Spleen (tissue), 11 donors: ENCODE results near the gene RXFP1. TPM values are rescaled to one million over a fixed set of nuclear protein-coding genes. Genes with fewer than 3 reads are reported as not detected.

Experiments used
- DNase-seq: peaks from one replicate; pipeline ENCODE4 v3.0.0-alpha.2; 2020
- H3K27ac ChIP-seq, 8 donors: fragments of 200-600 bp; sonication (generic) in 7 of 8; 1 replicate in 4 of 8; 2 replicates in 4 of 8; pipeline versions ENCODE4 v1.5.0 to v1.8.0; 2016 to 2021; ENCODE audit warnings: inconsistent platforms in 4 of 8, mild to moderate bottlenecking in 4 of 8, moderate library complexity in 1 of 8
- H3K27me3 ChIP-seq, 7 donors: fragments of 200-600 bp; sonication (generic) in 6 of 7; replicated peaks in 1 of 7; 1 replicate in 4 of 7; 2 replicates in 3 of 7; pipeline versions ENCODE4 v1.5.0 to v1.8.0; 2016 to 2021; ENCODE audit warnings: inconsistent platforms in 3 of 7, mild to moderate bottlenecking in 1 of 7
- H3K36me3 ChIP-seq, 6 donors: fragments of 200-600 bp; sonication (generic) in 5 of 6; 1 replicate in 4 of 6; 2 replicates in 2 of 6; pipeline versions ENCODE4 v1.5.0 to v1.8.0; 2016 to 2021; ENCODE audit warnings: inconsistent platforms in 2 of 6
- H3K4me1 ChIP-seq, 6 donors: fragments of 200-600 bp; sonication (generic) in 5 of 6; 1 replicate in 3 of 6; 2 replicates in 3 of 6; pipeline versions ENCODE4 v1.5.0 to v1.8.0; 2016 to 2021; ENCODE audit warnings: inconsistent platforms in 3 of 6
- H3K4me3 ChIP-seq, 8 donors: fragments of 200-600 bp; sonication (generic) in 7 of 8; 1 replicate in 4 of 8; 2 replicates in 4 of 8; pipeline versions ENCODE4 v1.5.0 to v1.8.0; 2016 to 2021; ENCODE audit warnings: inconsistent platforms in 4 of 8, mild to moderate bottlenecking in 4 of 8, moderate library complexity in 2 of 8
- H3K9me3 ChIP-seq, 8 donors: fragments of 200-600 bp; sonication (generic) in 7 of 8; 1 replicate in 4 of 8; 2 replicates in 4 of 8; pipeline versions ENCODE4 v1.5.0 to v1.8.0; 2016 to 2021; ENCODE audit warnings: inconsistent platforms in 4 of 8
- CTCF ChIP-seq, 11 experiments: fragments of 200-600 bp in 7 of 11; fragments of 450-650 bp in 4 of 11; sonication (generic) in 4 of 11; IDR thresholded peaks in 8 of 11; conservative IDR thresholded peaks in 3 of 11; 1 replicate in 7 of 11; 2 replicates in 4 of 11; pipeline versions ENCODE4 v1.4.0 to v1.8.0; 2016 to 2021; ENCODE audit warnings: antibody characterized with exemption in 11 of 11, inconsistent platforms in 4 of 11, mild to moderate bottlenecking in 1 of 11
- POLR2A ChIP-seq, 3 donors: fragments of 450-650 bp; IDR thresholded peaks; one replicate each; pipeline ENCODE4 v1.5.1; 2017; ENCODE audit warnings: antibody characterized with exemption in 3 of 3, mild to moderate bottlenecking in 1 of 3
- POLR2AphosphoS5 ChIP-seq, 3 donors: sonication (generic); formaldehyde crosslinking; IDR thresholded peaks; one replicate each; pipeline ENCODE4 v1.5.1; 2017; ENCODE audit warnings: antibody characterized with exemption in 3 of 3
- WGBS, 5 donors: extraction: QIAGEN DNeasy Blood & Tissue Kit in 3 of 5; methylation state at CpG; one replicate each; pipeline versions ENCODE4 v1.1.5 to v1.1.7; 2013 to 2018; 5-methylcytosine and 5-hydroxymethylcytosine counted together
- intact Hi-C: fragments of 100-400 bp; cut with DNase I; formaldehyde crosslinking; loops from one replicate; pipeline ENCODE4 v1.15.0; 2023; ENCODE audit warnings: low total_unique reads
- polyA plus RNA-seq, 3 donors: library from polyadenylated mRNA; stranded (reverse); fragments of 200-250 nt; gene quantifications; one replicate each; pipeline ENCODE4 v1.2.1, GENCODE V29; 2013
- total RNA-seq, 7 donors: library from RNA; depleted of rRNA in 3 of 7; stranded (reverse); fragments of >200 nt in 3 of 7; fragmentation: NEBNext Ultra II Directional in 4 of 7; extraction: Animal tissue kit (Norgen Biotek cat#: 25700) in 4 of 7; gene quantifications; one replicate each; pipeline versions ENCODE4 v1.1.0 to v1.2.1, GENCODE V29; 2016 to 2021
- donor health status: healthy with polysubstance abuse.
- donor health status: DM: no; HTN: no; CAD: no; lungs with moderate emphysema.
- donor health status: DM: no; HTN: no; CAD: no.
- donor health status: Bipolar disorder and iron deficiency.
- donor health status: healthy.
- donor health status: DM: no; HTN: no; CAD: no.
- donor health status: DM: yes; HTN: yes; CAD: no.

The RXFP1 gene
- total and polyA plus RNA-seq, 10 donors = 0.03 to 0.39 (median 0.12) TPM; not detected in 2

GRCh38 chr4:158666892-158667291 lies 145.2 kb downstream of the RXFP1 start:
- no peak for DNase-seq
- H3K4me1 ChIP-seq = peaks cover 0 to 36% (median 12%) of the 10 kb centered on the region in 6 donors
- H3K9me3 ChIP-seq = no peaks in the 10 kb centered on the region
- TF ChIP-seq POLR2A (IDR thresholded peaks at IDR 0.05) (no peak), POLR2AphosphoS5 (IDR thresholded peaks at IDR 0.05) (no peak), CTCF (IDR thresholded peaks at IDR 0.05 in 8 of 11, conservative IDR thresholded peaks at IDR 0.05 in 3 of 11) (no peak)
- no peaks in the 10 kb centered on the region for H3K36me3 ChIP-seq
- no peak overlapping the region for H3K27ac ChIP-seq
- WGBS, 5 donors = 90 to 97% (median 93%) methylated on average over 2 of the region's 2 CpGs
- no peaks in the 10 kb centered on the region for H3K27me3 ChIP-seq
- intact Hi-C loops = no loop called here
- no peak overlapping the region for H3K4me3 ChIP-seq

- DNase-seq = no peak
- WGBS, 5 donors = 73 to 86% (median 78%) methylated on average over 3 of the region's 3 CpGs
- peaks cover 1 to 40% (median 14%) of the 10 kb centered on the region in 6 donors for H3K4me1 ChIP-seq
- H3K27me3 ChIP-seq = no peaks in the 10 kb centered on the region
- H3K36me3 ChIP-seq = no peaks in the 10 kb centered on the region
- no peak overlapping the region for H3K27ac ChIP-seq
- TF ChIP-seq CTCF (IDR thresholded peaks at IDR 0.05 in 8 of 11, conservative IDR thresholded peaks at IDR 0.05 in 3 of 11) = peak in 8 of 11 experiments; percentile 5 to 52 (median 40)
- TF ChIP-seq POLR2A (IDR thresholded peaks at IDR 0.05) = no peak
- H3K4me3 ChIP-seq = no peak overlapping the region
- intact Hi-C loops = no loop called here
- H3K9me3 ChIP-seq = no peaks in the 10 kb centered on the region
Observed at GRCh38 chr4:158667651-158668198, 146.0 kb downstream of the RXFP1 start.

- intact Hi-C loops = no loop called here
- Histone ChIP-seq H3K36me3 (no peaks in the 10 kb centered on the region), H3K4me1 (peaks cover 12 to 43% (median 26%) of the 10 kb centered on the region in 6 donors)
Observed at GRCh38 chr4:158669310-158669709, 147.6 kb downstream of the RXFP1 start.

More at GRCh38 chr4:158669310-158669709, 147.6 kb downstream of the RXFP1 start:
- no peak for TF ChIP-seq CTCF (IDR thresholded peaks at IDR 0.05 in 8 of 11, conservative IDR thresholded peaks at IDR 0.05 in 3 of 11)
- Histone ChIP-seq H3K4me3 (no peak overlapping the region), H3K9me3 (no peaks in the 10 kb centered on the region), H3K27ac (no peak overlapping the region), H3K27me3 (no peaks in the 10 kb centered on the region)
- WGBS, 5 donors = 78 to 91% (median 85%) methylated on average over 7 of the region's 7 CpGs
- DNase-seq = no peak
